ENCODE measurements around the gene B4GALT2. TPM values are rescaled to one million over a fixed set of nuclear protein-coding genes. Genes with fewer than 3 reads are reported as not detected.

Gene B4GALT2
- total and polyA plus RNA-seq, 9 of the 15 experiments (the other 6 are each of a cell fraction or from before 2014, with no cell fraction given): 1.3 to 86.8 (median 43.8) TPM

DNA sequence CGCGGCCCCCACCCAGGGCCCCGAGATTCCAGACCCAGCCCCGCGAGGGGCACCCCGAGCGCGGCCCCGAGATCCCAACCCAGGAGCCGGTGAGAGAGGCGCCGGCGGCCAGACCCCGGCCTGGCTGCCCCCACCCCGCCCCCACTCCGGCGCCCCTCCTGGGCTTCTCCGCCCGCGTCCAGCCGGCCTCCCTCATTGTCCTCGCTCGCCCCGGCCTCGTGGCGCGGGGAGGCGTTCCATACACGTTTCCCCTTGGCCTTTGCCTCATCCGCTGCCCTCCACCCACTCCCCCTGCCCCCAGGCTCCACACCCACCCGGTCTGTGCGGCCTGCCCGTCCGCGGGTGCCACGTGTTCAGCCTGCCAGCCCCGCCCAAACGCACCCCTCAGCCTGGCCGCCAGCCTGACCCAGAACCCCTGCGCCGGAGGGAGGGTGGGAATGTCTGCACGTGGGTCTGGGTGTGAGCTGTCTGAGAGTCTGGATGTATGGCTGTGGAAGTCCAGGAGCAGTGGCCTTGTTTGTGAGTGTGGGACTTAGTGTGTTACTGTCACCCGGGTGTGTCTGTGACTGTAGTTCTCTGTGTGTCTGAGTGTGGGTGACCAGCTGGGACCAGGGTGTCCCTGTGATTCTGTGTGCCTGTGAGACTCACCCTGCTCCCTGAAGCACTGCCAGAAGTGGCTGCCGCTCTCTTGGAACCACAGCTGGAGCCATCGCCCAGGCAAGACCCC lies 681 bp downstream of the B4GALT2 start (continued):
- TF ChIP-seq, protein P1, sequence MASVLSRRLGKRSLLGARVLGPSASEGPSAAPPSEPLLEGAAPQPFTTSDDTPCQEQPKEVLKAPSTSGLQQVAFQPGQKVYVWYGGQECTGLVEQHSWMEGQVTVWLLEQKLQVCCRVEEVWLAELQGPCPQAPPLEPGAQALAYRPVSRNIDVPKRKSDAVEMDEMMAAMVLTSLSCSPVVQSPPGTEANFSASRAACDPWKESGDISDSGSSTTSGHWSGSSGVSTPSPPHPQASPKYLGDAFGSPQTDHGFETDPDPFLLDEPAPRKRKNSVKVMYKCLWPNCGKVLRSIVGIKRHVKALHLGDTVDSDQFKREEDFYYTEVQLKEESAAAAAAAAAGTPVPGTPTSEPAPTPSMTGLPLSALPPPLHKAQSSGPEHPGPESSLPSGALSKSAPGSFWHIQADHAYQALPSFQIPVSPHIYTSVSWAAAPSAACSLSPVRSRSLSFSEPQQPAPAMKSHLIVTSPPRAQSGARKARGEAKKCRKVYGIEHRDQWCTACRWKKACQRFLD (CRISPR knock-in tag; IDR thresholded peaks at IDR 0.05): peak; percentile 71; the same call in 1 of the 2 replicates
- TF ChIP-seq, protein P2, sequence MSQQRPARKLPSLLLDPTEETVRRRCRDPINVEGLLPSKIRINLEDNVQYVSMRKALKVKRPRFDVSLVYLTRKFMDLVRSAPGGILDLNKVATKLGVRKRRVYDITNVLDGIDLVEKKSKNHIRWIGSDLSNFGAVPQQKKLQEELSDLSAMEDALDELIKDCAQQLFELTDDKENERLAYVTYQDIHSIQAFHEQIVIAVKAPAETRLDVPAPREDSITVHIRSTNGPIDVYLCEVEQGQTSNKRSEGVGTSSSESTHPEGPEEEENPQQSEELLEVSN (IDR thresholded peaks at IDR 0.05; ENCODE audit: borderline replicate concordance in 1 of 2, extremely low read depth in 1 of 2, insufficient read depth in 1 of 2, insufficient read length in 1 of 2, low read depth in 1 of 2, low read length in 1 of 2, poor library complexity in 1 of 2, severe bottlenecking in 1 of 2): peak; percentile 80 to 81
- no peak for TF ChIP-seq CBFA2T3 (IDR thresholded peaks at IDR 0.05)
- TF ChIP-seq CBX8 (IDR thresholded peaks at IDR 0.05; ENCODE audit: borderline replicate concordance, extremely low read depth, low read depth, low read length, poor library complexity, severe bottlenecking): no peak
- TF ChIP-seq, protein P3, sequence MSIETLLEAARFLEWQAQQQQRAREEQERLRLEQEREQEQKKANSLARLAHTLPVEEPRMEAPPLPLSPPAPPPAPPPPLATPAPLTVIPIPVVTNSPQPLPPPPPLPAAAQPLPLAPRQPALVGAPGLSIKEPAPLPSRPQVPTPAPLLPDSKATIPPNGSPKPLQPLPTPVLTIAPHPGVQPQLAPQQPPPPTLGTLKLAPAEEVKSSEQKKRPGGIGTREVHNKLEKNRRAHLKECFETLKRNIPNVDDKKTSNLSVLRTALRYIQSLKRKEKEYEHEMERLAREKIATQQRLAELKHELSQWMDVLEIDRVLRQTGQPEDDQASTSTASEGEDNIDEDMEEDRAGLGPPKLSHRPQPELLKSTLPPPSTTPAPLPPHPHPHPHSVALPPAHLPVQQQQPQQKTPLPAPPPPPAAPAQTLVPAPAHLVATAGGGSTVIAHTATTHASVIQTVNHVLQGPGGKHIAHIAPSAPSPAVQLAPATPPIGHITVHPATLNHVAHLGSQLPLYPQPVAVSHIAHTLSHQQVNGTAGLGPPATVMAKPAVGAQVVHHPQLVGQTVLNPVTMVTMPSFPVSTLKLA (conservative IDR thresholded peaks at IDR 0.05): peak; percentile 98
- TF ChIP-seq POU5F1 (IDR thresholded peaks at IDR 0.05; ENCODE audit: borderline replicate concordance, low read depth, low read length, partially characterized antibody): no peak
- peak; percentile 45; the same call in 1 of the 2 replicates for TF ChIP-seq NFIC (IDR thresholded peaks at IDR 0.05)
- peak; percentile 39; the same call in 1 of the 2 replicates for TF ChIP-seq CREM (IDR thresholded peaks at IDR 0.05; ENCODE audit: low read depth)
- TF ChIP-seq, protein P4, sequence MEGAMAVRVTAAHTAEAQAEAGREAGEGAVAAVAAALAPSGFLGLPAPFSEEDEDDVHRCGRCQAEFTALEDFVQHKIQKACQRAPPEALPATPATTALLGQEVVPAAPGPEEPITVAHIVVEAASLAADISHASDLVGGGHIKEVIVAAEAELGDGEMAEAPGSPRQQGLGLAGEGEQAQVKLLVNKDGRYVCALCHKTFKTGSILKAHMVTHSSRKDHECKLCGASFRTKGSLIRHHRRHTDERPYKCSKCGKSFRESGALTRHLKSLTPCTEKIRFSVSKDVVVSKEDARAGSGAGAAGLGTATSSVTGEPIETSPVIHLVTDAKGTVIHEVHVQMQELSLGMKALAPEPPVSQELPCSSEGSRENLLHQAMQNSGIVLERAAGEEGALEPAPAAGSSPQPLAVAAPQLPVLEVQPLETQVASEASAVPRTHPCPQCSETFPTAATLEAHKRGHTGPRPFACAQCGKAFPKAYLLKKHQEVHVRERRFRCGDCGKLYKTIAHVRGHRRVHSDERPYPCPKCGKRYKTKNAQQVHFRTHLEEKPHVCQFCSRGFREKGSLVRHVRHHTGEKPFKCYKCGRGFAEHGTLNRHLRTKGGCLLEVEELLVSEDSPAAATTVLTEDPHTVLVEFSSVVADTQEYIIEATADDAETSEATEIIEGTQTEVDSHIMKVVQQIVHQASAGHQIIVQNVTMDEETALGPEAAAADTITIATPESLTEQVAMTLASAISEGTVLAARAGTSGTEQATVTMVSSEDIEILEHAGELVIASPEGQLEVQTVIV (CRISPR knock-in tag; IDR thresholded peaks at IDR 0.05; ENCODE audit: borderline replicate concordance): no peak
- TF ChIP-seq ZBTB1 (CRISPR knock-in tag; IDR thresholded peaks at IDR 0.05; ENCODE audit: borderline replicate concordance, low read depth): peak; percentile 46; the same call in 1 of the 2 replicates
- TF ChIP-seq ARID1B (IDR thresholded peaks at IDR 0.05): no peak
- TF ChIP-seq KDM1A (IDR thresholded peaks at IDR 0.05): no peak
- no peak for TF ChIP-seq ZKSCAN8 (CRISPR knock-in tag; IDR thresholded peaks at IDR 0.05)
- TF ChIP-seq TCF7 (IDR thresholded peaks at IDR 0.05; ENCODE audit: borderline replicate concordance): no peak
- no peak for TF ChIP-seq SMARCA5 (IDR thresholded peaks at IDR 0.05)
- TF ChIP-seq NR4A1 (CRISPR knock-in tag; IDR thresholded peaks at IDR 0.05): no peak
- no peak for TF ChIP-seq NR4A1 (tag; IDR thresholded peaks at IDR 0.05)
- TF ChIP-seq, protein P5, sequence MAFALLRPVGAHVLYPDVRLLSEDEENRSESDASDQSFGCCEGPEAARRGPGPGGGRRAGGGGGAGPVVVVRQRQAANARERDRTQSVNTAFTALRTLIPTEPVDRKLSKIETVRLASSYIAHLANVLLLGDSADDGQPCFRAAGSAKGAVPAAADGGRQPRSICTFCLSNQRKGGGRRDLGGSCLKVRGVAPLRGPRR (CRISPR knock-in tag; IDR thresholded peaks at IDR 0.05): no peak
- no peak for TF ChIP-seq GTF2A2 (tag; IDR thresholded peaks at IDR 0.05)

All from K562 (cell line).